WTC11 (cell line): ENCODE results near the gene NALCN. TPM values are rescaled to one million over a fixed set of nuclear protein-coding genes. Genes with fewer than 3 reads are reported as not detected.

ENCODE experiments used
- ATAC-seq: fragments of 200-7000 bp; cut with Tn5 transposase; 2 replicates; pipeline ENCODE4 v1.10.0; 2021; ENCODE audit warnings: mild to moderate bottlenecking, moderate library complexity
- CTCF ChIA-PET: fragments of 300-600 bp; sonication (Branson Sonifier 250); formaldehyde crosslinking; loops from one replicate; lab custom pipeline; 2021; ENCODE audit warnings: antibody characterized with exemption; lab: Charles Lee
- POLR2A ChIA-PET: fragments of 350-600 bp; sonication (Branson Sonifier 250); formaldehyde crosslinking; loops from one replicate; lab custom pipeline; 2021; ENCODE audit warnings: antibody characterized with exemption; lab: Charles Lee
- DNase-seq: peaks from one replicate; pipeline ENCODE4 v3.0.0; 2021; ENCODE audit warnings: low spot score
- H3K27ac Mint-ChIP-seq: 2 replicates; pipeline ENCODE4 v1.8.0; 2021; ENCODE audit warnings: mixed read lengths
- H3K27me3 Mint-ChIP-seq: 2 replicates; pipeline ENCODE4 v1.8.0; 2021; ENCODE audit warnings: low read depth, mild to moderate bottlenecking, moderate library complexity, mixed read lengths
- H3K36me3 Mint-ChIP-seq: 2 replicates; pipeline ENCODE4 v1.8.0; 2021; ENCODE audit warnings: mixed read lengths
- H3K4me1 Mint-ChIP-seq: 2 replicates; pipeline ENCODE4 v1.8.0; 2022; ENCODE audit warnings: mixed read lengths
- H3K4me3 Mint-ChIP-seq: 2 replicates; pipeline ENCODE4 v1.8.0; 2021; ENCODE audit warnings: mild to moderate bottlenecking, moderate library complexity, mixed read lengths
- H3K9me3 Mint-ChIP-seq: 2 replicates; pipeline ENCODE4 v1.8.0; 2021; ENCODE audit warnings: mixed read lengths
- CDX4 ChIP-seq: fragments of 250-450 bp; sonication (Bioruptor Pico); IDR thresholded peaks from 2 replicates; pipeline ENCODE4 v1.9.0; 2021; ENCODE audit warnings: moderate library complexity, mild to moderate bottlenecking, inconsistent platforms, borderline replicate concordance
- CREM ChIP-seq: sonication (generic); formaldehyde crosslinking; IDR thresholded peaks from 2 replicates; pipeline ENCODE4 v1.8.1; 2022; ENCODE audit warnings: mild to moderate bottlenecking, missing genetic modification reagents, moderate library complexity
- E2F1 ChIP-seq: sonication (generic); formaldehyde crosslinking; IDR thresholded peaks from 2 replicates; pipeline ENCODE4 v1.8.0; 2022; ENCODE audit warnings: mild to moderate bottlenecking, missing genetic modification reagents
- FOXJ3 ChIP-seq: sonication (generic); formaldehyde crosslinking; IDR thresholded peaks from 2 replicates; pipeline ENCODE4 v1.9.0; 2021; ENCODE audit warnings: missing genetic modification reagents, mild to moderate bottlenecking, borderline replicate concordance
- FOXK1 ChIP-seq: sonication (generic); formaldehyde crosslinking; IDR thresholded peaks from 2 replicates; pipeline ENCODE4 v1.8.0; 2022; ENCODE audit warnings: mild to moderate bottlenecking, moderate library complexity, missing genetic modification reagents
- IRF1 ChIP-seq: sonication (generic); formaldehyde crosslinking; IDR thresholded peaks from 2 replicates; pipeline ENCODE4 v1.8.0; 2023; ENCODE audit warnings: missing genetic modification reagents
- JUN ChIP-seq: sonication (generic); formaldehyde crosslinking; IDR thresholded peaks from 2 replicates; pipeline ENCODE4 v1.8.0; 2023; ENCODE audit warnings: mild to moderate bottlenecking, missing genetic modification reagents
- KAT7 ChIP-seq: sonication (generic); formaldehyde crosslinking; IDR thresholded peaks from 2 replicates; pipeline ENCODE4 v1.8.1; 2023; ENCODE audit warnings: missing genetic modification reagents, mild to moderate bottlenecking, borderline replicate concordance
- NR3C1 ChIP-seq: sonication (generic); formaldehyde crosslinking; conservative IDR thresholded peaks from 2 replicates; pipeline ENCODE4 v1.8.1; 2023; ENCODE audit warnings: low read depth, mild to moderate bottlenecking, missing genetic modification reagents
- PREB ChIP-seq: sonication (generic); formaldehyde crosslinking; IDR thresholded peaks from 2 replicates; pipeline ENCODE4 v1.8.1; 2022; ENCODE audit warnings: mild to moderate bottlenecking, missing genetic modification reagents, moderate library complexity, borderline replicate concordance
- RELA ChIP-seq: sonication (generic); formaldehyde crosslinking; IDR thresholded peaks from 2 replicates; pipeline ENCODE4 v1.8.1; 2022; ENCODE audit warnings: missing genetic modification reagents, mild to moderate bottlenecking, borderline replicate concordance
- SP1 ChIP-seq: sonication (generic); formaldehyde crosslinking; conservative IDR thresholded peaks from 2 replicates; pipeline ENCODE4 v1.8.1; 2022; ENCODE audit warnings: missing genetic modification reagents
- USF1 ChIP-seq: sonication (generic); formaldehyde crosslinking; IDR thresholded peaks from 2 replicates; pipeline ENCODE4 v1.8.0; 2022; ENCODE audit warnings: mild to moderate bottlenecking, missing genetic modification reagents
- ZBTB21 ChIP-seq: sonication (generic); formaldehyde crosslinking; IDR thresholded peaks from 2 replicates; pipeline ENCODE4 v1.8.1; 2023; ENCODE audit warnings: mild to moderate bottlenecking, missing genetic modification reagents, borderline replicate concordance
- ZNF317 ChIP-seq: sonication (generic); formaldehyde crosslinking; IDR thresholded peaks from 2 replicates; pipeline ENCODE4 v1.8.1; 2023; ENCODE audit warnings: low read depth, mild to moderate bottlenecking, moderate library complexity, missing genetic modification reagents, borderline replicate concordance
- ZNF425 ChIP-seq: fragments of 250-450 bp; sonication (Bioruptor Pico); conservative IDR thresholded peaks from 2 replicates; pipeline ENCODE4 v1.9.0; 2021; ENCODE audit warnings: mild to moderate bottlenecking
- total RNA-seq: library from RNA; stranded (reverse); gene quantifications from 3 replicates; pipeline ENCODE4 v1.2.3, GENCODE V29; 2021
- TF ChIP-seq, protein P1 (sequence below): sonication (generic); formaldehyde crosslinking; IDR thresholded peaks from 2 replicates; pipeline ENCODE4 v1.8.1; 2022; ENCODE audit warnings: mild to moderate bottlenecking, moderate library complexity, missing genetic modification reagents
- TF ChIP-seq, protein P2 (sequence below): fragments of 200-600 bp; IDR thresholded peaks from 2 replicates; pipeline ENCODE4 v1.8.0; 2022; ENCODE audit warnings: antibody characterized with exemption
- TF ChIP-seq, protein P3 (sequence below): sonication (generic); formaldehyde crosslinking; IDR thresholded peaks from 2 replicates; pipeline ENCODE4 v1.8.1; 2023; ENCODE audit warnings: mild to moderate bottlenecking, missing genetic modification reagents
- TF ChIP-seq, protein P4 (sequence below): fragments of 250-450 bp; sonication (Bioruptor Pico); IDR thresholded peaks from 2 replicates; pipeline ENCODE4 v1.9.0; 2021; ENCODE audit warnings: mild to moderate bottlenecking

The NALCN gene
- total RNA-seq, 1 experiment from 2014 or later = 0.33 TPM

- ATAC-seq = no peak
- no peak overlapping the region for H3K4me3 Mint-ChIP-seq
- H3K27me3 Mint-ChIP-seq = no peaks in the 10 kb centered on the region; the same call in 1 of the 2 replicates
- no peak for TF ChIP-seq FOXK1 (CRISPR knock-in tag)
- TF ChIP-seq JUN = no peak
- no peak for TF ChIP-seq FOXJ3
- no peak for TF ChIP-seq ZNF317 (CRISPR knock-in tag)
- TF ChIP-seq, protein P1, sequence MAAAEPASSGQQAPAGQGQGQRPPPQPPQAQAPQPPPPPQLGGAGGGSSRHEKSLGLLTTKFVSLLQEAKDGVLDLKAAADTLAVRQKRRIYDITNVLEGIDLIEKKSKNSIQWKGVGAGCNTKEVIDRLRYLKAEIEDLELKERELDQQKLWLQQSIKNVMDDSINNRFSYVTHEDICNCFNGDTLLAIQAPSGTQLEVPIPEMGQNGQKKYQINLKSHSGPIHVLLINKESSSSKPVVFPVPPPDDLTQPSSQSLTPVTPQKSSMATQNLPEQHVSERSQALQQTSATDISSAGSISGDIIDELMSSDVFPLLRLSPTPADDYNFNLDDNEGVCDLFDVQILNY (CRISPR knock-in tag) = no peak
- TF ChIP-seq RELA (CRISPR knock-in tag) = no peak
- no peak for TF ChIP-seq IRF1 (CRISPR knock-in tag)
- TF ChIP-seq, all 79 proteins: peak for 0
- ChIA-PET CTCF (no interaction called here), POLR2A (no interaction called here)
- H3K27ac Mint-ChIP-seq = no peak overlapping the region
- peaks cover 14% of the 10 kb centered on the region for H3K4me1 Mint-ChIP-seq
- peaks cover 4% of the 10 kb centered on the region; the same call in 1 of the 2 replicates for H3K9me3 Mint-ChIP-seq
- no peaks in the 10 kb centered on the region for H3K36me3 Mint-ChIP-seq
- no peak for DNase-seq
These were observed 9.5 kb downstream of the NALCN start for GRCh38 chr13:101406791-101407190.

- Mint-ChIP-seq H3K4me3 (no peak overlapping the region), H3K4me1 (peaks cover 14% of the 10 kb centered on the region)
- TF ChIP-seq, protein P2, sequence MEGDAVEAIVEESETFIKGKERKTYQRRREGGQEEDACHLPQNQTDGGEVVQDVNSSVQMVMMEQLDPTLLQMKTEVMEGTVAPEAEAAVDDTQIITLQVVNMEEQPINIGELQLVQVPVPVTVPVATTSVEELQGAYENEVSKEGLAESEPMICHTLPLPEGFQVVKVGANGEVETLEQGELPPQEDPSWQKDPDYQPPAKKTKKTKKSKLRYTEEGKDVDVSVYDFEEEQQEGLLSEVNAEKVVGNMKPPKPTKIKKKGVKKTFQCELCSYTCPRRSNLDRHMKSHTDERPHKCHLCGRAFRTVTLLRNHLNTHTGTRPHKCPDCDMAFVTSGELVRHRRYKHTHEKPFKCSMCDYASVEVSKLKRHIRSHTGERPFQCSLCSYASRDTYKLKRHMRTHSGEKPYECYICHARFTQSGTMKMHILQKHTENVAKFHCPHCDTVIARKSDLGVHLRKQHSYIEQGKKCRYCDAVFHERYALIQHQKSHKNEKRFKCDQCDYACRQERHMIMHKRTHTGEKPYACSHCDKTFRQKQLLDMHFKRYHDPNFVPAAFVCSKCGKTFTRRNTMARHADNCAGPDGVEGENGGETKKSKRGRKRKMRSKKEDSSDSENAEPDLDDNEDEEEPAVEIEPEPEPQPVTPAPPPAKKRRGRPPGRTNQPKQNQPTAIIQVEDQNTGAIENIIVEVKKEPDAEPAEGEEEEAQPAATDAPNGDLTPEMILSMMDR = no peak
- no peak for TF ChIP-seq USF1 (CRISPR knock-in tag)
- no peak for TF ChIP-seq PREB (CRISPR knock-in tag)
- TF ChIP-seq NR3C1 = no peak
- no peak for TF ChIP-seq CDX4 (CRISPR knock-in tag)
- no peak for TF ChIP-seq E2F1 (CRISPR knock-in tag)
- TF ChIP-seq, protein P3, sequence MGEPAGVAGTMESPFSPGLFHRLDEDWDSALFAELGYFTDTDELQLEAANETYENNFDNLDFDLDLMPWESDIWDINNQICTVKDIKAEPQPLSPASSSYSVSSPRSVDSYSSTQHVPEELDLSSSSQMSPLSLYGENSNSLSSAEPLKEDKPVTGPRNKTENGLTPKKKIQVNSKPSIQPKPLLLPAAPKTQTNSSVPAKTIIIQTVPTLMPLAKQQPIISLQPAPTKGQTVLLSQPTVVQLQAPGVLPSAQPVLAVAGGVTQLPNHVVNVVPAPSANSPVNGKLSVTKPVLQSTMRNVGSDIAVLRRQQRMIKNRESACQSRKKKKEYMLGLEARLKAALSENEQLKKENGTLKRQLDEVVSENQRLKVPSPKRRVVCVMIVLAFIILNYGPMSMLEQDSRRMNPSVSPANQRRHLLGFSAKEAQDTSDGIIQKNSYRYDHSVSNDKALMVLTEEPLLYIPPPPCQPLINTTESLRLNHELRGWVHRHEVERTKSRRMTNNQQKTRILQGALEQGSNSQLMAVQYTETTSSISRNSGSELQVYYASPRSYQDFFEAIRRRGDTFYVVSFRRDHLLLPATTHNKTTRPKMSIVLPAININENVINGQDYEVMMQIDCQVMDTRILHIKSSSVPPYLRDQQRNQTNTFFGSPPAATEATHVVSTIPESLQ = no peak
- no peak for TF ChIP-seq SP1
- no peak for TF ChIP-seq CREM (CRISPR knock-in tag)
- TF ChIP-seq KAT7 (CRISPR knock-in tag) = no peak
- TF ChIP-seq, protein P4, sequence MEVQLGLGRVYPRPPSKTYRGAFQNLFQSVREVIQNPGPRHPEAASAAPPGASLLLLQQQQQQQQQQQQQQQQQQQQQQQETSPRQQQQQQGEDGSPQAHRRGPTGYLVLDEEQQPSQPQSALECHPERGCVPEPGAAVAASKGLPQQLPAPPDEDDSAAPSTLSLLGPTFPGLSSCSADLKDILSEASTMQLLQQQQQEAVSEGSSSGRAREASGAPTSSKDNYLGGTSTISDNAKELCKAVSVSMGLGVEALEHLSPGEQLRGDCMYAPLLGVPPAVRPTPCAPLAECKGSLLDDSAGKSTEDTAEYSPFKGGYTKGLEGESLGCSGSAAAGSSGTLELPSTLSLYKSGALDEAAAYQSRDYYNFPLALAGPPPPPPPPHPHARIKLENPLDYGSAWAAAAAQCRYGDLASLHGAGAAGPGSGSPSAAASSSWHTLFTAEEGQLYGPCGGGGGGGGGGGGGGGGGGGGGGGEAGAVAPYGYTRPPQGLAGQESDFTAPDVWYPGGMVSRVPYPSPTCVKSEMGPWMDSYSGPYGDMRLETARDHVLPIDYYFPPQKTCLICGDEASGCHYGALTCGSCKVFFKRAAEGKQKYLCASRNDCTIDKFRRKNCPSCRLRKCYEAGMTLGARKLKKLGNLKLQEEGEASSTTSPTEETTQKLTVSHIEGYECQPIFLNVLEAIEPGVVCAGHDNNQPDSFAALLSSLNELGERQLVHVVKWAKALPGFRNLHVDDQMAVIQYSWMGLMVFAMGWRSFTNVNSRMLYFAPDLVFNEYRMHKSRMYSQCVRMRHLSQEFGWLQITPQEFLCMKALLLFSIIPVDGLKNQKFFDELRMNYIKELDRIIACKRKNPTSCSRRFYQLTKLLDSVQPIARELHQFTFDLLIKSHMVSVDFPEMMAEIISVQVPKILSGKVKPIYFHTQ (CRISPR knock-in tag) = no peak
- TF ChIP-seq ZNF425 (CRISPR knock-in tag) = no peak
- no peak for TF ChIP-seq ZBTB21 (CRISPR knock-in tag)
- no peak for TF ChIP-seq FOXJ3
- TF ChIP-seq, all 79 proteins: peak for 0
- ATAC-seq (no peak), DNase-seq (no peak)
- no peaks in the 10 kb centered on the region for H3K9me3 Mint-ChIP-seq
- POLR2A ChIA-PET = no interaction called here
- H3K27me3 Mint-ChIP-seq = no peaks in the 10 kb centered on the region
- CTCF ChIA-PET = interaction anchor here (1.5 kb wide), 1 partner anchor 256 kb away, joined by 4 read pairs; no protein-coding TSS in a partner anchor
- H3K27ac Mint-ChIP-seq = no peak overlapping the region
- no peaks in the 10 kb centered on the region for H3K36me3 Mint-ChIP-seq
These were observed 15.1 kb downstream of the NALCN start for GRCh38 chr13:101401196-101401595.
